H1 (cell line): Measurements from ENCODE around the gene PRMT5. TPM values are rescaled to one million over a fixed set of nuclear protein-coding genes. Genes with fewer than 3 reads are reported as not detected.
A peak's percentile ranks its signal among the peaks of the same experiment; 100 is the strongest.

Source experiments
- ATF3 ChIP-seq: IDR thresholded peaks from 2 replicates; pipeline ENCODE4 v1.6.1; 2011; ENCODE audit warnings: low read depth, mild to moderate bottlenecking, low read length; ENCODE audit not compliant: insufficient read depth
- BACH1 ChIP-seq: IDR thresholded peaks from 2 replicates; pipeline ENCODE4 v1.6.1; 2012; ENCODE audit warnings: low read length, improper control_type of control experiment
- BRCA1 ChIP-seq: IDR thresholded peaks from 2 replicates; pipeline ENCODE4 v1.6.1; 2012; ENCODE audit warnings: low read depth, low read length, improper control_type of control experiment
- CEBPB ChIP-seq: IDR thresholded peaks from 2 replicates; pipeline ENCODE4 v1.6.1; 2012; ENCODE audit warnings: low read depth, low read length
- CHD1 ChIP-seq: IDR thresholded peaks from 2 replicates; pipeline ENCODE4 v1.6.1; 2012; ENCODE audit warnings: low read depth, low read length, improper control_type of control experiment
- CHD2 ChIP-seq: IDR thresholded peaks from 2 replicates; pipeline ENCODE4 v1.6.1; 2012; ENCODE audit warnings: low read length, improper control_type of control experiment
- CREB1 ChIP-seq: IDR thresholded peaks from 2 replicates; pipeline ENCODE4 v1.6.1; 2012; ENCODE audit warnings: inconsistent platforms
- EGR1 ChIP-seq: IDR thresholded peaks from 2 replicates; pipeline ENCODE4 v1.6.1; 2011; ENCODE audit warnings: low read depth, low read length, borderline replicate concordance
- EP300 ChIP-seq, 2 experiments: IDR thresholded peaks; 1 replicate in 1 of 2; 2 replicates in 1 of 2; pipeline ENCODE4 v1.6.1; 2011 to 2012; ENCODE audit warnings: low read depth in 2 of 2, low read length in 2 of 2, mild to moderate bottlenecking in 2 of 2, borderline replicate concordance in 1 of 2, inconsistent platforms in 1 of 2, moderate library complexity in 1 of 2
- GABPA ChIP-seq: IDR thresholded peaks from 2 replicates; pipeline ENCODE4 v1.6.1; 2011; ENCODE audit warnings: mild to moderate bottlenecking, low read length, moderate library complexity, borderline replicate concordance; ENCODE audit not compliant: insufficient read depth
- HDAC2 ChIP-seq, 2 experiments: fragments of 300-600 bp in 1 of 2; sonication (generic) in 1 of 2; IDR thresholded peaks; 2 replicates each; pipeline ENCODE4 v1.6.1; 2011 to 2012; ENCODE audit warnings: low read depth in 2 of 2, low read length in 2 of 2, mild to moderate bottlenecking in 2 of 2, moderate library complexity in 2 of 2, borderline replicate concordance in 1 of 2, inconsistent platforms in 1 of 2
- NRF1 ChIP-seq: IDR thresholded peaks from 2 replicates; pipeline ENCODE4 v1.6.1; 2011; ENCODE audit warnings: mild to moderate bottlenecking, low read depth, low read length, improper control_type of control experiment
- PHF8 ChIP-seq: fragments of 200-600 bp; sonication (generic); conservative IDR thresholded peaks from 2 replicates; pipeline ENCODE4 v1.7.1; 2012; ENCODE audit warnings: low read depth, mild to moderate bottlenecking, inconsistent platforms, low read length, moderate library complexity
- POLR2A ChIP-seq, 2 experiments: IDR thresholded peaks; 1 replicate in 1 of 2; 2 replicates in 1 of 2; pipeline ENCODE4 v1.6.1; 2011; ENCODE audit warnings: low read depth in 2 of 2, low read length in 2 of 2, mild to moderate bottlenecking in 2 of 2; ENCODE audit errors: control extremely low read depth in 1 of 2
- RAD21 ChIP-seq, 2 experiments: IDR thresholded peaks in 1 of 2; conservative IDR thresholded peaks in 1 of 2; 2 replicates each; pipeline ENCODE4 v1.6.1; 2011; ENCODE audit warnings: low read depth in 2 of 2, low read length in 2 of 2, improper control_type of control experiment in 1 of 2, inconsistent platforms in 1 of 2, mild to moderate bottlenecking in 1 of 2, moderate library complexity in 1 of 2
- RFX5 ChIP-seq: IDR thresholded peaks from 2 replicates; pipeline ENCODE4 v1.6.1; 2011; ENCODE audit warnings: low read depth, low read length, improper control_type of control experiment, borderline replicate concordance
- TAF1 ChIP-seq: IDR thresholded peaks from 2 replicates; pipeline ENCODE4 v1.6.1; 2011; ENCODE audit warnings: mild to moderate bottlenecking, low read depth, low read length
- polyA plus RNA-seq, 7 experiments: library from polyadenylated mRNA; depleted of rRNA in 3 of 7; stranded (reverse) in 5 of 7; unstranded in 2 of 7; fragments of >200 nt in 5 of 7; fragments of 200-250 nt in 2 of 7; gene quantifications; 1 replicate in 5 of 7; 2 replicates in 1 of 7; 4 replicates in 1 of 7; pipeline versions ENCODE4 v1.2.1 to v1.2.3, GENCODE V29; 2011 to 2013; ENCODE audit warnings: missing spikeins in 2 of 7, mixed read lengths in 2 of 7
- total RNA-seq: library from RNA; stranded (reverse); fragmentation: NEBNext Ultra II Directional; extraction: Animal tissue kit (Norgen Biotek cat#: 25700); gene quantifications from 2 replicates; pipeline ENCODE4 v1.2.1, GENCODE V29; 2021
- TF ChIP-seq, protein P1 (sequence below): IDR thresholded peaks from 2 replicates; pipeline ENCODE4 v1.6.1; 2012; ENCODE audit warnings: inconsistent platforms
- TF ChIP-seq, protein P2 (sequence below), 3 experiments: IDR thresholded peaks; 1 replicate in 2 of 3; 2 replicates in 1 of 3; pipeline versions ENCODE4 v1.5.1 to v1.6.1; 2011; ENCODE audit warnings: low read length in 3 of 3, mild to moderate bottlenecking in 3 of 3, inconsistent platforms in 2 of 3, low read depth in 1 of 3, moderate library complexity in 1 of 3; ENCODE audit not compliant: insufficient read depth in 1 of 3; ENCODE audit errors: control extremely low read depth in 1 of 3

PRMT5 gene
- total and polyA plus RNA-seq, 2 of the 8 experiments (the other 6 are each of a cell fraction or from before 2014, with no cell fraction given), result 171 to 402 TPM

DNA sequence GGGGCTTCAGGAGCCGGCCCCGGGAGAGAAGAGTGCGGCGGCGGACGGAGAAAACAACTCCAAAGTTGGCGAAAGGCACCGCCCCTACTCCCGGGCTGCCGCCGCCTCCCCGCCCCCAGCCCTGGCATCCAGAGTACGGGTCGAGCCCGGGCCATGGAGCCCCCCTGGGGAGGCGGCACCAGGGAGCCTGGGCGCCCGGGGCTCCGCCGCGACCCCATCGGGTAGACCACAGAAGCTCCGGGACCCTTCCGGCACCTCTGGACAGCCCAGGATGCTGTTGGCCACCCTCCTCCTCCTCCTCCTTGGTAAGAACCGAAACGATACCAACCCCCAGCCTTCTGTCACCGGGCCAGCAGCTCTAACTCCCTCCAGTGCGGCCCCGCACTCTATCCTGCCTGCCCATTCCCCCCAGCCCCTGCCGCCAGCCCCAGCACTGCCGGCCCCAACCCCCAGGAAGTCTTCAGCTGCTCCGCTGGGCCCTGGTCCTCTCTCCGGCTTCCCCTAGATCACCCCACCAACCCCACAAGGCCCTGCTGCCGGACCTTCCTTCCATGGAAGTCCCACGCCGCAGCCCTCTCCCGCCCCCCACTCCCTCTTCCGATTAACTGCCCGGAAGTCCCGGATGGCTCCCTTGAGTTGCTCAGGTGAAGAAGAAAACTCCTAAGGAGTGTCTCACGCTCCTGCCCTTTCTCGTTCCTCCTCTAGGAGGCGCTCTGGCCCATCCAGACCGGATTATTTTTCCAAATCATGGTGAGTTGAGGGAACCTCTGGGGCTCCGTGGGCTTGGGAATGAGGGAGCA is 56.9 kb downstream of the PRMT5 start (continued):
- 0 out of 4 replicates have a peak, but pooled peaks of 1 of the 2 experiments have one; percentile 64 for TF ChIP-seq HDAC2 (IDR thresholded peaks at IDR 0.05; ENCODE audit: borderline replicate concordance in 1 of 2, low read depth in 2 of 2, low read length in 2 of 2)
- peak; percentile 37; the same call in 1 of the 2 replicates for TF ChIP-seq PHF8
- TF ChIP-seq RFX5, result no peak
- TF ChIP-seq CEBPB, result no peak
- TF ChIP-seq POLR2A (IDR thresholded peaks at IDR 0.05; ENCODE audit: control extremely low read depth in 1 of 2, low read depth in 2 of 2, low read length in 2 of 2), result peak in 1 of 2 experiments; percentile 28; a peak in 1 of 3 replicates
- TF ChIP-seq EGR1, result 0 out of 2 replicates have a peak, but pooled peaks have one; percentile 44
- peak; percentile 33; the same call in 1 of the 2 replicates for TF ChIP-seq CREB1
- TF ChIP-seq TAF1, result peak; percentile 56
- TF ChIP-seq CHD2, result peak; percentile 58
- 0 out of 3 replicates have a peak, but pooled peaks of 1 of the 2 experiments have one; percentile 59 for TF ChIP-seq EP300 (IDR thresholded peaks at IDR 0.05; ENCODE audit: borderline replicate concordance in 1 of 2, low read depth in 2 of 2, low read length in 2 of 2)
- TF ChIP-seq RAD21 (IDR thresholded peaks at IDR 0.05 in 1 of 2, conservative IDR thresholded peaks at IDR 0.05 in 1 of 2; ENCODE audit: low read depth in 2 of 2, low read length in 2 of 2), result peak; percentile 75 to 84
- TF ChIP-seq, protein P1, sequence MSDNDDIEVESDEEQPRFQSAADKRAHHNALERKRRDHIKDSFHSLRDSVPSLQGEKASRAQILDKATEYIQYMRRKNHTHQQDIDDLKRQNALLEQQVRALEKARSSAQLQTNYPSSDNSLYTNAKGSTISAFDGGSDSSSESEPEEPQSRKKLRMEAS, result peak; percentile 27; the same call in 1 of the 2 replicates
- no peak for TF ChIP-seq CHD1
- no peak for TF ChIP-seq NRF1
- TF ChIP-seq BACH1, result 0 out of 2 replicates have a peak, but pooled peaks have one; percentile 20
- no peak for TF ChIP-seq GABPA
- TF ChIP-seq, protein P2, sequence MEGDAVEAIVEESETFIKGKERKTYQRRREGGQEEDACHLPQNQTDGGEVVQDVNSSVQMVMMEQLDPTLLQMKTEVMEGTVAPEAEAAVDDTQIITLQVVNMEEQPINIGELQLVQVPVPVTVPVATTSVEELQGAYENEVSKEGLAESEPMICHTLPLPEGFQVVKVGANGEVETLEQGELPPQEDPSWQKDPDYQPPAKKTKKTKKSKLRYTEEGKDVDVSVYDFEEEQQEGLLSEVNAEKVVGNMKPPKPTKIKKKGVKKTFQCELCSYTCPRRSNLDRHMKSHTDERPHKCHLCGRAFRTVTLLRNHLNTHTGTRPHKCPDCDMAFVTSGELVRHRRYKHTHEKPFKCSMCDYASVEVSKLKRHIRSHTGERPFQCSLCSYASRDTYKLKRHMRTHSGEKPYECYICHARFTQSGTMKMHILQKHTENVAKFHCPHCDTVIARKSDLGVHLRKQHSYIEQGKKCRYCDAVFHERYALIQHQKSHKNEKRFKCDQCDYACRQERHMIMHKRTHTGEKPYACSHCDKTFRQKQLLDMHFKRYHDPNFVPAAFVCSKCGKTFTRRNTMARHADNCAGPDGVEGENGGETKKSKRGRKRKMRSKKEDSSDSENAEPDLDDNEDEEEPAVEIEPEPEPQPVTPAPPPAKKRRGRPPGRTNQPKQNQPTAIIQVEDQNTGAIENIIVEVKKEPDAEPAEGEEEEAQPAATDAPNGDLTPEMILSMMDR (IDR thresholded peaks at IDR 0.05; ENCODE audit: control extremely low read depth in 1 of 3, insufficient read depth in 1 of 3, low read depth in 1 of 3, low read length in 3 of 3), result peak; percentile 81 to 94 (median 91)
- TF ChIP-seq BRCA1, result no peak
- 0 out of 2 replicates have a peak, but pooled peaks have one; percentile 8 for TF ChIP-seq ATF3
